Suppressor macrophage treated with lipopolysaccharide for 4 hours (primary cell): ENCODE data around the gene OBSCN.

Experiments
- DNase-seq: peaks from one replicate; pipeline ENCODE4 v3.0.0-alpha.2; 2020

OBSCN gene

DNA sequence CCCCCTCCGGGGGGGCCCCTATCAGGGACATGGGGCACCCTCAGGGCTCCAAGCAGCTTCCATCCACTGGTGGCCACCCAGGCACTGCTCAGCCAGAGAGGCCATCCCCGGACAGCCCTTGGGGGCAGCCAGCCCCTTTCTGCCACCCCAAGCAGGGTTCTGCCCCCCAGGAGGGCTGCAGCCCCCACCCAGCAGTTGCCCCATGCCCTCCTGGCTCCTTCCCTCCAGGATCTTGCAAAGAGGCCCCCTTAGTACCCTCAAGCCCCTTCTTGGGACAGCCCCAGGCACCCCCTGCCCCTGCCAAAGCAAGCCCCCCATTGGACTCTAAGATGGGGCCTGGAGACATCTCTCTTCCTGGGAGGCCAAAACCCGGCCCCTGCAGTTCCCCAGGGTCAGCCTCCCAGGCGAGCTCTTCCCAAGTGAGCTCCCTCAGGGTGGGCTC, 163.9 kb downstream of the OBSCN start:
- DNase-seq = no peak

GRCh38 chr1:228372183-228373003, 164.5 kb downstream of the OBSCN start:
- no peak for DNase-seq

GRCh38 chr1:228373004-228373680, 165.3 kb downstream of the OBSCN start:
- no peak for DNase-seq

DNA sequence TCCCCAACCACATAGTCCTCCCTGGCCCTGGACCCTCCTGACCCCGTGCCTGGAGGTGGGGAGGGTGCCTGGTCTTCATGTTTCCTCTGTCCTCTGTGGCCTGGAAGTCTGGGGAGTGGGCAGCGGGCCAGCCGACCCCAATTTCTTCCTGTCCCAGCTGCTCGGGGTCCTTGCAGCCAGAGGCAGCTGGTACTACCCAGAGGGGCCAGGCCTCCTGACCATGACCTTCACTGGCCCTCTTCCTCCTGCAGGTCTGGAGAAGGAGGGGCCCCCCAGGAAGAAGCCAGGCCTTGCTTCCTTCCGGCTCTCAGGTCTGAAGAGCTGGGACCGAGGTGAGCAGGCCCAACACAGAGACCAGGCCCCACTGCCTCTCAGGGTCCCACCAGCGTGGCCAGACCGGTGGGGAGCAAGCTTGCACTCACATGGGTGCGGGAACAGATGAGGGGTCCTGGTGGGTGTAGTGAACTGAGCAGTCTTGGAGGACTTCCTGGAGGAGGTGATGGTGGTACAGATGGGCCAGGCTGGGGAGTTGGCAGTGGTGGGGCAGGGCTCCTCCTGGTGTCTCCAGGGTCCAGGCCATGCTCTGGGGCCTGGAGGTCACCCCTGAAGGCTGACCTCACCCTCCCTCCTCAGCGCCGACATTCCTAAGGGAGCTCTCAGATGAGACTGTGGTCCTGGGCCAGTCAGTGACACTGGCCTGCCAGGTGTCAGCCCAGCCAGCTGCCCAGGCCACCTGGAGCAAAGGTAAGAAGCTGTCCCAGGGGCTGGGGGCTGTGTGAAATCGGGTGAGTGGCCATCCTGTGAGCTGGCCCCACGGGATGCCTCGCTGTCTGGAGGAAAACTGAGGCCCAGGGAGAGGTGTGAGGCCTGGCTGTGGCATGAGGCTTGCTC, 166.1 kb downstream of the OBSCN start:
- no peak for DNase-seq

DNA sequence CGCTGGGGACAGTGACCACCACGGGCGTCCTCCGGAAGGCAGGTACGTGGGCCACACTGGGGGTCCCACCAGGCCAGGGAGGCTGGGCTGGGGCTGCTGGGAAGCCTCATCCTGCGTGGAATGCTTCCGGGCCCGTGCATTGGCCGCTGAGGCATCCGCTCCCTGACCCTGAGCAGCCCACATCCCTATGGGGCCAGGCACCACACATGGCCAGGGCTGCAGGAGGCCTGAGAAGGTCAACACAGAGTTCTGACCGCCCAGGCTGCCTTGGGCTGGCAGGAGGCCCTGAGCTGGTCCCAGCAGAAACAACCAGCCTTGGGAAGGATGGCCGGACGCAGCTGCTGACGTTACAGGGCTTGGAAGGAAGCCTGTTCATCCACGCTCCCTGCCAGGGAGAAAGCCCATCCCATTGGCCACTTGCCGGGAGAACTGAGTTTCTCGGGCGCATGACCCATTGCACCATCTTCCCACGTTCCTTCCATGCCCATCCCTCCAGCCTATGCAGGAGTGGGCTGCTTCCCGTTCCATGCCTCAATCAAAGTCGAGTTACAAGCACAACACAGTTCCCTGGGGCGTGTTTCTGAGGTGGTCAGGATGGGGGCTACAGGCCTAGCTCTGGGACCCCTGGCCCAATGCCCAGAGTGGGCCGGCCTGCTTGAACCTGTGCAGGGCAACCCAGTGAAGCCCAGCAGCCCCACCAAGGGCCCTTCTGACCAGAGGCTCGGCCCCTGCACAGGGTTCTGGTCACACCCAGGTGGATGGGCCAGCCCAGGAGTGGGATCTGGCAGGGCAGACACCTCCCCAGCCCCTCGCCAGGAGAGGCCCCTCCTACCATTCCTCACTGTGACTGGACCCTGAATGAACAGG, 167.1 kb downstream of the OBSCN start:
- no peak for DNase-seq

GRCh38 chr1:228375578-228376261, 167.9 kb downstream of the OBSCN start:
- no peak for DNase-seq

DNA sequence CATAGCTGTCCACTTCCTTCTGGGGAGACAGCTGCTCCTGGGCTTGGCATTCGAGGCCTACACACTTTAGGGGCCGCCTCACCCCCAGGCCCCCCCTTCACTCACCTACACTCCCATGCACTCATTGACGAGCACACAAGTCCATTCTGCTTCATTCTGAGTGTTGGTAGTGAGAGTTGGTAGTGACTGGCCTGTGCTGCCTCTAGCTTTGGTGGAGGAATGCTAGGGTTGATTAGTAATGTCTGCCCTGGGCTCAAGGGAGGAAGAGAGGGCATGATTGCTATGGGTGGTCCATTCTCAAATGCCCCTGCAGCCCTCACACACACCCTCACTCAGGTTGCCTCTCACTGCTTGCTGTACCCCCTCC, 168.4 kb downstream of the OBSCN start:
- no peak for DNase-seq

GRCh38 chr1:228376651-228377631, 169.1 kb downstream of the OBSCN start:
- DNase-seq = no peak

DNA sequence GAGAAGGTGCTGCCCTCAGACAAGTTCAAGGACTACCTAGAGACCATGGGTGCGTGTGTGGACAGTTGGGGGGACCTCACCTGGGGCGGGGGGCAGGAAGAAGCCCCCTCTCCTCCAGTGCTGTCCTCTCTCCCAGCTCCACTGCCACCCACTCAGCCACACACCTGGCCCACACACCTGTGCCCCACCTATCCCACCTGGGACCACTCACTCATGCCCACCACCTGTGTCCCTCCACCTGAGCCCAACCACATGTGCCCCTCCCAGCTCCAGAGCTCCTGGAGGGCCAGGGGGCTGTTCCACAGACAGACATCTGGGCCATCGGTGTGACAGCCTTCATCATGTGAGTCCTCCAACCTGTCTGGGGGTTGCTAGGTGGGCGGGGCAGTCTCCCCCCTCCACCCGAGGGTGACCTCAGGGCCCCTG, 169.8 kb downstream of the OBSCN start:
- DNase-seq = no peak

- DNase-seq = peak; percentile 49
Observed at GRCh38 chr1:228378090-228378872, 170.4 kb downstream of the OBSCN start.

GRCh38 chr1:228378873-228379460, 171.1 kb downstream of the OBSCN start:
- no peak for DNase-seq

- DNase-seq = no peak
Observed at GRCh38 chr1:228379666-228380065, 171.8 kb downstream of the OBSCN start.

DNA sequence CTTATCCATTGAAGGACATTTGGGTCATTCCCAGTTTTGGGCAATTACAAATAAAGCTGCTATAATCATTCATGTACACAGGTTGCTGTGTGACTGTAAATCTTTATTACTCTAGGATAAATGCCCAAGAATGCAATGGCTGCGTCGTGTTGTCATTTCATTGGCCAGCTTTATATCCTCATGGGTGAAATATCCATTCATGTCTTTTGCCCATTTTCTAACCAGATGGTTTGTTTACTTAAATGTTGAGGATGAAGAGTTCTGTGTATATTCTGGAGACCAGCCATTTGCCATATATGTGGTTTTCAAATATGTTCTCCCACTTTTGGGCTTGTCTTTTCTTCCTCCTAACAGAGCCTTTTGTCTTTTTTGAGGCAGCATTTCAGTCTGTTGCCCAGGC, 173.5 kb downstream of the OBSCN start:
- no peak for DNase-seq

- DNase-seq = no peak
Observed at GRCh38 chr1:228383773-228384172, 175.9 kb downstream of the OBSCN start.

DNA sequence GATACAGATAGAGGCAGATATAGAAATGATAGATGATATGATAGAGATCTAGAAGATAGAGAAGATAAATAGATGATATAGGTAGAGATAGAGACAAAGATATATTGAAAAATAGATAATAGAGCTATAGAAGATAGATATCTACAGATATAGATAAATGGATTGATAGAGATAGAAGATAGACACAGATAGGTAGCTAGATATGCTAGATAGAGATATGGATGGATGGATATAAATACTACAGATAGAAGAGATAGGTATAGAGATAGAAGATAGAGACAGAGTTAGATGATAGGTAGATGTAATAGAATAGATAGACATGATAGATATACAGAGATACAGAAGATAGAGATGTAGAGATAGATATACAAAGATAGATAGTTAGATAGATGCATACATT, 177.4 kb downstream of the OBSCN start:
- DNase-seq = no peak

DNA sequence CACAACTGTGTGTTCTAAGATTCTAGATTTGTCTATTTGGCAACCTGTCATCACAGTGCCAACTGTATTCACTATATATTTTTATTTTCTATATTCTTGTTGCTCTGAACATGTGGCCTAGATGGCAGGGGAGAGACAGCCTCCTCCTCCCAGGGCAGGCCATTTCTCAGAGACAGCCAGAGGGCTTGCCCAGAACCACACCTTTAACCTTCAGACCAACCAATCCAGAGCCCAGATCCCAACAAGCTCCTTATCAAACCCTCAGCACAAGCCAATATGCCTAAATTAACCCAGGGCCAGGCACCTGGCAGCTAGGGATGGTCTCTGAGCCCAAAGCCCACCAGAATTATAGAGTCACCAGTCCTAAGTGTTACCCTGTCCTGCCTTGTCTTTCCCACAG, 179.5 kb downstream of the OBSCN start:
- DNase-seq = no peak

DNA sequence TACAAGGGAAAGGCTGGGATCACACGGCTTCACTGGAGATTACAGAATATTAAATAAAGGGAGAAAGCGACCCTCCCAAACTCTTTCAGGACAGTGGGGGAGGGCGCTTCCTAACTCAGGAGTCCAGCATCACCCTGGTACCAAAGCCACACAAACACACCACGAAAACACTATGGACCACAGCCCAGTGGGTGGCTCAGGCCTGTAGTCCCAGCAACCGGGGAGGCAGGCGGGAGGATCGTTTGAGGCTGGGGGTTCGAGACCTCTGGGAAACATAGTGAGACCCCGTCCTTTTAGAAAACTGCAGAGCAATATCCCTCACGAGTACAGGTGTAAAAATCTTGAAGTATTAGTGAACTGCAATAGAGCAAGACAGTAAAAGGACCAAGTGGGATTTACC, 182.8 kb downstream of the OBSCN start:
- no peak for DNase-seq

DNA sequence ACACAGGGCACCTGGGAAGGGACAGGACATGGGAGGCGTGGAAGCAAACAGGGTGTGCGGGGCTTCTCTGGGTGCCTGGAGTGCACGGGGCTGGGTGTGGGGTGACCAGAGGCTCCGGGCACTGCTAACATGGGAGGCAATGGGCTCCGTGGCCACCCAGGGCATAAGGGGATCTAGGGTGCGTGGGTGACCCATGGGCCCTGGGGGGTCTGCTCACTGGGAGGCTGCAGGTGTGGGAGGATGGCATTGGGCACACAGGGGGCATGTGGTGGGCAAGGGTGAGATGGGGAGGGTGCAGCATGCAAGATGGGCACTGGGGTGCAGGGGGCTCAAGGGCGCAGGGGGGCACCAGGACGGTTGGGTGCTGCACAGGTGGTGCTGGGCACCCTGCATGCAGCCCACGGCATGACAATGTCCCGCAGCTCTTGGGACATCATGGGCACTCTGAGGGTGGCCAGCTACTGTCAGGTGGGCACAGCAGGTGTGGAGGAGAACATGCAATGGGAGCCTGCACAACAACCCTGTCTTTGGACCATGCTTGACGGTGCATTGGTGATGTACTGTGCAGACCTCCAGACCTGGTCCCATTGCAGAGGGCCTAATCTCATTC, 183.7 kb downstream of the OBSCN start:
- DNase-seq = no peak
